GM10847 (cell line): ENCODE measurements around the gene CCDC34.

Source experiments
- POLR2A ChIP-seq: IDR thresholded peaks from 2 replicates; pipeline ENCODE4 v1.6.1; 2011; ENCODE audit not compliant: insufficient read length; ENCODE audit errors: extremely low read depth

CCDC34 gene

GRCh38 chr11:27317751-27318150 is 45.3 kb downstream of the CCDC34 start:
- no peak for TF ChIP-seq POLR2A

- TF ChIP-seq POLR2A: no peak
Observed at GRCh38 chr11:27315836-27316235, 47.2 kb downstream of the CCDC34 start.

GRCh38 chr11:27313157-27313821 is 49.7 kb downstream of the CCDC34 start:
- no peak for TF ChIP-seq POLR2A

GRCh38 chr11:27312110-27312509 is 50.9 kb downstream of the CCDC34 start:
- no peak for TF ChIP-seq POLR2A

- TF ChIP-seq POLR2A: no peak
Observed at GRCh38 chr11:27310707-27311106, 52.3 kb downstream of the CCDC34 start.

GRCh38 chr11:27310182-27310581 is 52.8 kb downstream of the CCDC34 start:
- TF ChIP-seq POLR2A: no peak

GRCh38 chr11:27309046-27309445 is 54.0 kb downstream of the CCDC34 start:
- no peak for TF ChIP-seq POLR2A

GRCh38 chr11:27307232-27307631 is 55.8 kb downstream of the CCDC34 start:
- TF ChIP-seq POLR2A: no peak

GRCh38 chr11:27305751-27306150 is 57.3 kb downstream of the CCDC34 start:
- TF ChIP-seq POLR2A: no peak

- no peak for TF ChIP-seq POLR2A
Observed at GRCh38 chr11:27304514-27304913, 58.5 kb downstream of the CCDC34 start.

GRCh38 chr11:27303903-27304302 is 59.1 kb downstream of the CCDC34 start:
- no peak for TF ChIP-seq POLR2A

GRCh38 chr11:27300974-27301373 is 62.0 kb downstream of the CCDC34 start:
- no peak for TF ChIP-seq POLR2A

GRCh38 chr11:27297616-27298015 is 65.4 kb downstream of the CCDC34 start:
- TF ChIP-seq POLR2A: no peak

GRCh38 chr11:27296497-27296896 is 66.5 kb downstream of the CCDC34 start:
- no peak for TF ChIP-seq POLR2A

- no peak for TF ChIP-seq POLR2A
Observed at GRCh38 chr11:27295928-27296327, 67.1 kb downstream of the CCDC34 start.

GRCh38 chr11:27294654-27295053 is 68.4 kb downstream of the CCDC34 start:
- no peak for TF ChIP-seq POLR2A
